ENCODE data around the gene HHIP.

Gene HHIP

GRCh38 chr4:144709793-144710525 is 64.0 kb downstream of the HHIP start:
- DNase-seq = no peak

- DNase-seq = no peak
Measured at GRCh38 chr4:144710526-144710912, 64.6 kb downstream of the HHIP start.

- DNase-seq = no peak
Measured at GRCh38 chr4:144711700-144712456, 65.9 kb downstream of the HHIP start.

GRCh38 chr4:144712775-144713174 is 66.8 kb downstream of the HHIP start:
- DNase-seq = no peak

GRCh38 chr4:144714166-144714565 is 68.2 kb downstream of the HHIP start:
- DNase-seq = no peak

- no peak for DNase-seq
Measured at GRCh38 chr4:144715230-144715629, 69.3 kb downstream of the HHIP start.

- no peak for DNase-seq
Measured at GRCh38 chr4:144716778-144717177, 70.8 kb downstream of the HHIP start.

- DNase-seq = no peak
Measured at GRCh38 chr4:144718958-144719512, 73.1 kb downstream of the HHIP start.

GRCh38 chr4:144720491-144720890 is 74.5 kb downstream of the HHIP start:
- DNase-seq = no peak

GRCh38 chr4:144721994-144722393 is 76.0 kb downstream of the HHIP start:
- DNase-seq = no peak

GRCh38 chr4:144723471-144723870 is 77.5 kb downstream of the HHIP start:
- no peak for DNase-seq

- DNase-seq = no peak
Measured at GRCh38 chr4:144729175-144729574, 83.2 kb downstream of the HHIP start.

- no peak for DNase-seq
Measured at GRCh38 chr4:144732584-144733428, 86.8 kb downstream of the HHIP start.

GRCh38 chr4:144733566-144733965 is 87.6 kb downstream of the HHIP start:
- no peak for DNase-seq

- DNase-seq = no peak
Measured at GRCh38 chr4:144734522-144734921, 88.6 kb downstream of the HHIP start.

- DNase-seq = no peak
Measured at GRCh38 chr4:144738649-144739048, 92.7 kb downstream of the HHIP start.

GRCh38 chr4:144739511-144740033 is 93.6 kb downstream of the HHIP start:
- DNase-seq = no peak

GRCh38 chr4:144740316-144740715 is 94.4 kb downstream of the HHIP start:
- no peak for DNase-seq

GRCh38 chr4:144748814-144749555 is 103.0 kb downstream of the HHIP start:
- no peak for DNase-seq

GRCh38 chr4:144750348-144750747 is 104.4 kb downstream of the HHIP start:
- no peak for DNase-seq

GRCh38 chr4:144754562-144755410 is 108.8 kb downstream of the HHIP start:
- no peak for DNase-seq
